Muscle of back (tissue), 11 donors: ENCODE data around the gene ITIH1. TPM values are rescaled to one million over a fixed set of nuclear protein-coding genes. Genes with fewer than 3 reads are reported as not detected.

Source experiments
- DNase-seq, 3 donors: peaks; one replicate each; pipeline versions ENCODE4 v3.0.0 to v3.0.0-alpha.2; 2013
- polyA plus RNA-seq, 10 donors: library from polyadenylated mRNA; unstranded; fragments of 120-200 nt; gene quantifications; one replicate each; pipeline ENCODE4 v1.2.1, GENCODE V29; 2013; ENCODE audit not compliant: insufficient read length in 10 of 10

Gene ITIH1
- polyA plus RNA-seq, 10 donors, result 0.19 to 0.92 (median 0.33) TPM; not detected in 7

DNA sequence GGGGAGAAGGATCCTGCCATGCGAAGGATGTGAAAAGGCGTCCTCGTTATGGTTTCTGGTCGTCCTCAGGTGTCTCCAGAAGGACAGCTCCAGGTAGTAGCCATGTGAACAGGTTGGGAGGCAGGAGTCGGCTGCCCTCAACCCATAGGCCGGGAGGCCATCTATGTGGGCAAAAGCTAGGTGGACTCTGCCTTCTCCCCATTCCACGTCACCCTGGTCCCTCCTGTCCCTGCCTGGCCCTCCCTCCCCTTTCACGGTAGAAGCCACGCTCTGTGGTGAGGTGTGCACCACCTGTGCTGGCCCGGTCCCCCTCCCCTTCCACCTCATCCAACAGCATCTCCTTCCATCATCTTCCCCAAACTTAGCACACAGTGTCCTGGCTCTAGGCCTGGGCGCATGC lies 33.5 kb downstream of the ITIH1 start:
- no peak for DNase-seq

DNA sequence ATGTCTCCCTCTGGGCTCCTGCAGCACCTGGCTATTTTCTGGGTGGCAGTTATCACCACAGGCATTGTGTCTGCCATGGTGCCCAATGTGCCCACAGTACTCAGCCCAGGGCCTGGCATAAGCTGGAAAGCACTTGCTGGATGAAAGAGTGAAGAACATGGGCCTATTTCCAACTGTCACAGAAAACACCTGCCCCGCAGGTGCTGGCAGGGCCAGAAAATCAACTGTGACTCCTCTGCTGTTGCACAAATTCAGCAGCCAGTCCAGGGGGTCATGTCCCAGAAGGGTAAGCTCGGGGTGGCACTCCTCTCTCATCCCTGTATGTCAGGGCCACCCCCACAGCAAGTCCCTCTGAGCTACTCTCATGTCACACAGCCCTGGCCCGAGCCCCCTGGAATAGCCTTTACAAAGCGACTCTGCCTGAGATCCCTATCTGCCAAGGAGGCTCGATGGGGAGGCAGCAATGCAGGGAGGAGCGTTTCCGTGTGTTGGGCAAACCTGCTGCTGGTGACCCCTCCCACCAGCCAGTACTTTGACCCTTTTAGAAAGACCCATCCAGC lies 34.1 kb downstream of the ITIH1 start:
- no peak for DNase-seq

DNA sequence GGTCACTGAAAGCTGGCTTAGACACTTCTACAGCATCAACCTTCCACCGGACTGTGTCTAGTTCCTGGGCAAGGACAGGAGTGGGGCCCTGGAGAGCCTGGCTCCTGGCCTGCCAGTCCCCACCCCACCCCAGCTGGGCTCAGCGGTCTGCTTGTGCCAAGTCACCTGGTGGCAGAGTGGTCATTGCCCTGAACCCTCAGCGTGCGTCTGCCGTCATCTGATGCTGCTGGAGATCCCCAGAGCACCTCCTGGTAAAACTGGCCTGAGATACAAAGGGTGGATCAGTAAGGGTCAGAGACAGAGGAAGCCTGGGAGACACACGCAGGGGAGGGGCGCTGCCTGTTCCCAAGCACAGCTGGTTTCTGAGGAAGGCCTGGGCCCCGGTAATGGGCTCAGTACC lies 36.4 kb downstream of the ITIH1 start:
- no peak for DNase-seq

DNA sequence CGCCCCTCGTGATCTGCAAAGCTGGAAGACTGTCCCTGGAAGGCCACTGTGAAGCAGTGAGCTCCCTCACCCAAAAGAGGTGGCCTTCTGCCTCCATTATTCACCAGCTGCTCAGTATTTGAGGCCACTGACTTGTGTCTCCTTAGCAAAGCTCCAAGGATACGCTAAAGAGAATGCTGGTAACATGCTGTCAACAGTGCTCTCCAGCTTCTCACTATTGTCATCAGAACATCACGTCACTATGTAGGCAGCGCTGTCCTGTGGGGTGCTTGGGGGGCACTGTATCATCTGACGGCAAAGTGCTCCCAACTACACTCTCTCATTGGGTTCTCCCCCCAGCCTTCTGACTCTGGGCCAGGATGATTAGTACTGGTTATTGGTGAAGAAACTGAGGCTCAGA lies 38.8 kb downstream of the ITIH1 start:
- no peak for DNase-seq

DNA sequence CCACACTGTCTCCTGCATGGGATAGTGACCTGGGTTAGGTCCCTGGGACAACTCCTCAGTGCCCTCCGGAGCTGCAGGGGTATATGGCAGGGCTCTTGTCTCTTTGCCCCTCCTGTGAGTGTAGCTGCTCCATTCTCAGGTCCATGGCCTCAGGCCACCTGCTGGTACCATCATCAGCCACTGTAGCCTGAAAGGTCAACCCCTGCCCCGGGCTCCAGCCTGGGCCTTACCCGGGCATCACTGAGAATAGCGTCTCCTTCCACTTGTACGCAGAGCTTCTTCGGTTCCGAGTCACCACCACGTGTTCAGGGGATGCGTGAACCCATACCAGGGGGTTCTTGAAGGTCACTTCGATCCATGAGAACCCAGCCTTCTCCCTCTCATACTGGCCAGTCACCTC lies 39.3 kb downstream of the ITIH1 start:
- DNase-seq, result no peak

DNA sequence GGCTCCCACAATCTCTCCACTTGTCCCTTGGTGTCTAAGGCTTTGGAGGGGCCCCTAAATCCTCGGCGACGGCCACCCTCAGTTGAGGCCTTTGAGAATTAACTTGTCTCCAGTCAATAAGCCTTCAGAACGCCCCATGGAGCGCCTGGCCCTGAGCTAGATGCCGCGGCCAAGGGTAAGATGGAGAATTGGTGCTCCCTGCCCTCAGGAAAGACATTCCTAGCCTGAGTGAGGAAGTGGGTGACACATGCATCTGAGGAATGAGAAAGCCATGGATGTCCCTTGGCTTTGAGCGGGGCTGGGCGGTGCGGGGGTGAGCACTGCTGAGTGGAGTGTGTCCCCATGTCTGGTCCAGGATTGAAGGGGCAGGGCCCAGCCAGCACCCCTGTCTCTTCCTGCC lies 39.8 kb downstream of the ITIH1 start:
- no peak for DNase-seq

DNA sequence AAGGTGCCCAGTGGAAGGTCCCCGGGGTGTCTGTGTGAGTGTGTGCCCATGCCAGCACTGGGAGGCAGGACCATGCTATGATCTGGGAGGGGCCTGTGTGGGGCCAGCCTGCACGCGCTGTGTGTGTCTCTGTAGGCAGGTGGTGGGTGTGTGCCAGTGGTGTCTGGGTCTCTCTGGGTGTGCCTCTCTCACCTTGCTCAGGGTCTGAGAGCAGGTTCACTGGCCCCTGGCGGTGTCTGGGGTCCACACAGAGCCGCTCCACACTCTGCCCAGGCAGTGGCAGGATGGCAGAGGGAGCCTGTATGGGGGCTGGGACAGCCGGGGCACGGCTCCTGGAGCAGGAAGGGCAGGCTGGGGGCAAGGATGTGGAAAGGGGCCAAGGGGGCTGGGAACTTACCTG lies 40.5 kb downstream of the ITIH1 start:
- no peak for DNase-seq

DNA sequence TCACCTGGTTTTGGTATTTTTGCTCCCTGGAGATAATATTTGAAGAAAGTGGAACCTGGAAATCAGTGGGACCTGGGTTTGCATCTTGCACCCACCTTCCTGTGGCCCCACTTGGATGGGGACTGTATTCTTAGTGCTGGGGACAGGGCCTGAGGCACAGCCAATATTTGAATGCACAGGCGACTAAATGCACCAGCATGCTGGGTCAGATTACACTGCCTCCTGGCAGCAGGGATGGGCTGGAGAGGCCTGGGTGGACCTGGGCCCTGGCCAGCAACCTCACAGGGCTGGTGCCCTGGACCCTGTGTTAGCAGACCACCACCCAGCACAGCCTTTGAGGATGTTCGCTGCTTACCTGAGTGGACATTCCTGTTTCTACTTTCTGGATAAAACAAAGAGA lies 42.5 kb downstream of the ITIH1 start:
- DNase-seq, result no peak

DNA sequence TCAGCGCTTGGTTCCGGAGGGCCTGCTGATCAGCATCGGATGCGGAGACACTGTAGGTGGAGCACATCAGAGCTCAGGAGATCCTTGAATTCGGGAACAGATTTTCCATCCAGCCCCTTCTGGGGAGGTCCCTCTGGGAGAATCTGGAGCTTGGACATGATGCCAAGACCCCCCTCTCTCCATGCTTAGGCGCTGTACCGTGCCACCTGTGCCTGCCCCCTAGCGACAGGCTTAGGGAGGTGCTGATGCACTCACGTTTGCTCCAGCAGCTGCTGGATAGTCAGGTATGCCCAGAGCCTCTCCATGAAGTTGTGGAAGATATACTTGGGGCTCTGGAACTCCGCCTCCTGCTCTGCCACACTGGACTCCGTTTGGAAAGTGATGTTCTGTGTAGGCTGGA lies 43.3 kb downstream of the ITIH1 start:
- no peak for DNase-seq

DNA sequence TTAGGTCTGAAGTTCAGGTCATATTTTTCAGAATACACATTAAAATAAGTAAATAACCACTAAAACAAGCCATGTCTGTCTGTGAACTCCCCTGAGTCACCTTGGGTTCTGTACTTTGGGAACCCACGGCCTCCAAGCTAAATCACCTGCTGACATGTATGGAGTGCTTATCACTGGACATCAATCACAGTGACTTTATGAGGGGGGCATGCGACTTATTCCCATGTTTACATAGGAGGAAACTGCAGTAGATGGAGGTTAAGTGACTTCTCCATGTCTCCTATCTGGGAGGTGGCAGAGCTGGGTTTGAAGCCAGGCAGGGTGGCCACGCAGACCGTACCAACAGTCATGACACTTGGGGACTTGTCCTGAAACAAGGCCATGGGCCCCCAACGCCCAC lies 45.0 kb downstream of the ITIH1 start:
- DNase-seq, result no peak

DNA sequence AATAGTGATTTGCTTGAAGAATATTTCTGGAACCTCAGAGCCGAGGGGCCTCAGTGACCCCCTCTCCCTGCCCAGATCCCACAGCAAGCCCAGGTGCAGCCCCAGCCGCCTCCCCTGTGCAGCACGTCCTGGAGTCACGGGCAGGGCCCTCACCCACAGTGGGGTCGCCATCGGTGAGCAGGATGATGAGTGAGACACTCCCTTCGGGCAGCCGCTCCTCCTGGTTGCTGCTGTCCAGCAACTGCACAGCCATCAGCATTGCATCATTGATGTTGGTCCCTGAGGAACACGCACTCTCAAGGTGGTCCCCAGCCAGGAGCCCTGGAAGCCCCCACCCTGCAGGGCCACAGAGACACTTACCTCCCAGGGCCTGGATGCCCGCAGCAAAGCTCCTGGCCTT lies 46.6 kb downstream of the ITIH1 start:
- no peak for DNase-seq

DNA sequence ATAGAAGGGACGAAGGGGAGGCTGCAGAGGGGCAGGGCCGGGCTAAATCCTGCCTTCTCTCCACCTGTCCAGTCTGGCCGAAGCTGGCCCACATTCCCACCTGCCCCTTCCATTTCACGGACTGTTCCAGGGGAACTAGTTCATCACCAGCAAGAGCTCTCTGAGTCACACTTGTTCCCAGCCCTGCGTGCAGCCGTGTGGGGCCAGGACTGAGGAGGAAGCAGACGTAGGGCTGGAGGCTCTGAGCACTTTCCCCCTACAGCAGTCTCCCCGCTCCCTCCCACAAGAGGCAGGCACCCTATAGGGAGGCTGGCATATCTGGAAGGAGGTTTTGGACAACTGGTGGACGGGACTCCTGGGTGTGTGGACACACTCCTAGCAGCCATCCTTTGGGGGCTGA lies 50.0 kb downstream of the ITIH1 start:
- DNase-seq, result no peak

DNA sequence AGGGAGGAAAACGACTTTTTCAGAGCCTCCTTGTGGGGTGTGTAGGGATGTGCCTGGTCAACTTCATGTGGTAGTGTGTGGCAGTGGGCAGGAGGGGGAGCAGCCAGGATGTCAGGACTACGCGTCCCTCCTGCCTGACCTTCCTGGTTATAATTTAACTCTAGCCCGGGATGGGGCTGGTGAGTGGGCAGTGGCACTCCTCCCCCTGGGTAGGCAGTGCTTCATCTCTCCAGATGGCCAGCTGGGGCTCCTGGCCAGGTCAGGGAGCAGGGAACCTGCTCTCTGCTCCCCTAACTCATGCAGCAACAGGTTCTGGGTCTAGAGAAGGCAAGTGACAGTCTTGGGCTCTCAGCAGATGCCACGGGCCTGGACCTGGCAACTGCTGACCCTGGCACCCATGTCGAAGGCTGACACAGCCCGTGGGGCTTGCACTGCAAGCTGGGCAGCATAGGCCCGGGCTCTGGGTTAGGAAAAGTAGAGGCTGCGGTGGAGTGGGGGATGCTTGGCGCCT lies 50.5 kb downstream of the ITIH1 start:
- no peak for DNase-seq

DNA sequence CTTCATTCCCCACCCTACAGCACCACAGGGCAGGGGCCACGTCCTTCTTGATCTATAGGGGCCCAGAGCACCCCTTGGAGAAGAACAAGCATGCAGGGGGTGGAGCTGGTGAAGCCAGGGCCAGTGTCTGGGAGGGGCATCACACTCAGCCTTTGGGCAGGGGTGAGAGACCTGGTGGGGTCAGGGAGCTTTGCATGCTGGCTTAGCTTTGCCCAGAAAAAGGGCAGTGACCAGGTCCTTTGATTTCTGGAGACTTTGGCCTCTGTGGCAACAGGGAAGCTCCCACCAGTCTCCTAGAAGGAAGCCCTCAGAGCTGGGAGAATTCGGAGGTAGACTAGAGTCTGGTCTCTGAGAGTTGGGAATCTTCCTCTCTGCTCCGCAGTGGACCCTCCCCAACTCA lies 52.1 kb downstream of the ITIH1 start:
- DNase-seq, result no peak

DNA sequence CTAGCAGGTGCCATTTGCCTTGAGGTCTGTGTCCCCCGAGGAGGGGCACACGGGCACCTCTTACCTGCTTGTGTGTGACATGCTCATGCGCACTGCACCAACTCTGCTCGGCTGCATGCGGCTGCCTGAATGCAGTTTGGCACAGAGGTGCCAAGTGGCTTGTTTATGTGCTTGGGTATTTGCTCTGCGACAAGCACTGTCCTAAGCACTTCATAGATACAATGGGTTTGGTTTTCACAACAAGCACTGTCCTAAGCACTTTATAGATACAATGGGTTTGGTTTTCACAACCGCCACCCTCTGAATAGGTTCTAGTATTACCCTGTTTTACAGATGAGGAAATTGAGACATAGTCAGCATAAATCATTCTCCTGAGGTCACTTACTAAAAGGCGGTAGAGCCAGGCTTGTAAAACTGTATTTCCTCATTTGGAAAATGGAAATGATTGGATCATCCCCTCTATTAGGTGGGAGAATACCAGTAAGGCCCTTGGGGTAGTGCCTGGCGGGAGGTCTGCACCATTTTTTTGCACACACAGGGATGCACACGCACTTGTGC lies 52.6 kb downstream of the ITIH1 start:
- DNase-seq, result no peak

DNA sequence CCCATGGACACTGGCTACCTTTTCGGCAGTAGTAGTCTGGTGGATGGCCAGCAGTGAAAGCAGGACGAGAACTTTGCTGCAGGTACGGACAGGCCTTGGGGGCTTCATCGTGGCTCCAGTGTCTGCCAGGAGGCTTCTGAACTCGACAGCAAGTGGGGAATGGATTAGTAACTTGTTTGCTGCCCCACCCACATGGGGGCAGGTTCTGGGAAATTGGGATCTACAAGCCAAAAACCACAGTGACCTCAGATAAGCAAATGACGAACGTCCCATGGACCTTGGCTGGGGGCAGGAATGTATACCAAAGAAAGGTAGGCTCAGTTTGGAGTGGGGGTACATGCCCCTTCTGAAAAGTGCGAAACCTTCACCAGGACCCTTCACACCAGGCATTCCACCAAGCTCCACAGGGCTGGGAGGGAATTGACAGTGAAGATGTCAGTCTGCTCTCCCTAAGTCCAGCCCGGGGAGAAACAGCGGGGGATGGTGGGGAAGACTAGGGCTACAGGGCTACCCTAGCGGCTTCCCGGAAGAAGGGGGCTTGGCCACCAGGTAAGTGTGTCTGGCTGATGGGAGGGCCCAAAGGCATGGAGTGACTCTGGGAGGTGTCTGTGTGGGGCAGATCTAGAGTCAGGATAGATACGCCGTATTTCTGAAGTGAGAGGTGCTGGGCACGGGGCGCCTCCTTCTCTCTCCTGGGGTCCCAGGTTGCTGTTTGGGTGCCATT lies 53.3 kb downstream of the ITIH1 start, which contains the start of gene ITIH4:
ITIH4 (minus strand) TSS at position 138 of the 724 bp plus-strand sequence; CDS start at position 108, 30 bp downstream.
- no peak for DNase-seq

DNA sequence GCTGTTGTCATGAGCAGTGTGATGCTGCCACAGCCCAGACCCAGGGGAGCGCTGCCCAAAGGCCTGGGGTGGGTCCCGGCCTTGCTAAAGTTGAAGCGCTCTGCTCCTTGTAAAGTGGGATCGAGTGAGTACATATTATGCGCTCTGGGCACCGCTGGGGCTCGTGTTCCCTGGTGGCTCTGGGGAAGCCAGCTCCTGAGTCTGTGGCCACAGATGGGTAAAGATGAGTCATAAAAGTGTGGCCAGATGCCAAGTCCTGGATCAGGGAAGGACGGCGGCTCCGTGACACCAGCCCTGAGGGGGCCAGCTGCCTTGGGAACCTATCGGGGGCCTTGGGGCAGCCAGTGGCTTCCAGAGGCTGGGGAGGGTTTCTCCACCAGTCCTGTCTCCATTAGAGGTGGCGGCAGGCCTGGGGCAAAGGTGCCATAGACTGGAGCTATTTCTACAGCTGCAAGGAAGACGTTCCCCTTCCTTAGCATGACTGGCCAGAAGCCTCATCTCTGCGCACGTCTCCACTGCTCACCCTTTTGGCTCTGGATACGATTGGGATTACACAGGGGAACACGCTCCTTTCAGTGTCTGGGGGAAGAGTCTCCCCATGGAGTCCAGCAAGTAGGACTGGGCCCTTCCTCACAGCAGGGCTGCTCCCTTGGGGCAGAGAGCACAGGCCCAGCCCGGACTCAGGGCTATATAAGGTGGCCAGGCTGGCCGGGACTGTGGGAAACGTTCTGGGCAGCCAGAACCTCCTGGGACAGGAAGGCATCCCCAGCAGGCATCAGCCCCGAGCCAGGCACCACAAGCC lies 54.3 kb downstream of the ITIH1 start:
- peak; percentile 52 to 61 (median 59) for DNase-seq

DNA sequence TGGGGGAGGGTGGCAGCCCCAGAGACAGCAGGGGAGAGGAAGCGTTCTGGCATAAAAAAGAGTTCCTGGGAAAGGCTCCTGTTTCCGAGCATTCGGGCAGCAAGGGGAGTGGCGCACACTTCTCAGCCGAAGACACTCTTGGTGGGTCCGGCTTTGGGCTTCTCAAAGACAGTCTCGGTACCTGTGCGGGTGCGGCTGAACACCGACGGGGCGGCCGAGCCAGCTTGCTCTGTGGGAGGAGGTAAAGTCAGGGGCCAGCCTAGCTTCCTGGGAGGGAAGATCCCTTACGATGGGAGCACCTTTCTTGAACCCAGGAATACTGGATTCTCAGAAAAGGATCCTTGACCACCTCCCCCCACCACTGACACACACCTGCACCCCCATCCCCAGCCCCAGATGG lies 55.8 kb downstream of the ITIH1 start:
- DNase-seq, result no peak

DNA sequence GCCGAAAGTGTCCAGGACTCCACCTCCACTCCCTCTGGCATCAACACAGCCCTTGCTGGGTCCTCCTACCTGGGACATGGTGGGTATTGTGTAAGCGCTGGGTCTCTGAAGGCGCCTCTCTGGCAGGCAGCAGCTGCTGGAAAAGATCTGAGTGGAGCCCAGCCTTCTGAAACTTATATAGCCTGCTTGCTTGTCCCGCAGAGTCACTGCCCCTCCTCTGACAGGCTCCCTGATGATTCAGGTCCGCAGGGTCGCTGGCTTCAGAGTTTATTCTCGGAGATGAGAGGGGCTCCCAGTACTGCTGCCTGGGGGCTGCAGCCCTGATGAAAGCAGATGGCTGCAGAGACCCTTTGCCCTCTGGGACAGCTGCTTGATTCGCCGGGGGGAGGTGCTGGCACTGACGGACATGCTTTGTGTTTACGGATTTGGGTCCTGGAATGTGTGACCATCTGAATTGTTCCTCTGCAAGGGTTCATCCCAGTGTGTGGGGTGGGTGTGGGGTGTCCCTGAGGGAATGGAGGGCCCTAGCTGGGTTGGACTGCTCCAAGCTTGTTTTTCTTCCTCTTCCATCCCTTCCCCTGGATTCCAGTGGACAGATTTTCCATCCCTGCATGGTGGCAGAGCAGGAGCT lies 57.6 kb downstream of the ITIH1 start, which contains the start of gene MUSTN1:
MUSTN1 (minus strand) TSS at position 149 of the 631 bp plus-strand sequence; CDS start at position 78, 71 bp downstream.
- DNase-seq, result peak; percentile 54 to 83 (median 62)

DNA sequence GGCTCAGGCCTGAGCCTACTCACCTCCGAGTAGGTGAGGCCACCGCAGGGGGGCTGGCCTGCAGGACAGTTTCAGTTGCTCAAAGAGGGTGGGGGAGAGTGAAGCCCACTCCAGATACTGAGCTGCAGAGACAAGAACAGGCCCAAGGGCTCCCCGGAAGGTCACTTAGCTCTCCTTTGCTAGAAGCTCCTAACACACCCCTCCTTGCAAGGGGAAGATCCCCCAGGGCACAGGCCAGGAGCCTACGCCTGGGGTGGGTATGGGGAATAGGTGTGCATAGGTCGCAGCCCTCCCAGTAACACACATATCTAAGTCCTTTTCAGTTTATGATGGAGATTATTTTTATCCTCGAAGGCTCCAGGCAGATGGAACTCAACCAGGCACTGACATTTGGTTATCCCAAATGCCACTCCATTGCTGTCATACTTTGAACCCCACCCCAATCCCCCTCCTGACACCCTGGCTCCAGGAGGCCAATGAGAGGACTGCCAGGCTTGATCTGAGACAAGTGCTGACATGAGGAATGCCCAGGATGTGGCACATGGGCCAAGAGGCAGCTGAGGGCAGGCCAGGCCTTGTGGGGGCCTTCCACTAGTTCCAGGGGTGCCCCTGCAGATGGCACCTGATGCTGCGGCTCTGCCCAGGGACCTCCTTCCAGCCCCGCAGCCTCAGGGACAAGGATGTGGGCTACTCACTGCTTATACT lies 58.5 kb downstream of the ITIH1 start:
- peak; percentile 41 to 68 (median 46) for DNase-seq

DNA sequence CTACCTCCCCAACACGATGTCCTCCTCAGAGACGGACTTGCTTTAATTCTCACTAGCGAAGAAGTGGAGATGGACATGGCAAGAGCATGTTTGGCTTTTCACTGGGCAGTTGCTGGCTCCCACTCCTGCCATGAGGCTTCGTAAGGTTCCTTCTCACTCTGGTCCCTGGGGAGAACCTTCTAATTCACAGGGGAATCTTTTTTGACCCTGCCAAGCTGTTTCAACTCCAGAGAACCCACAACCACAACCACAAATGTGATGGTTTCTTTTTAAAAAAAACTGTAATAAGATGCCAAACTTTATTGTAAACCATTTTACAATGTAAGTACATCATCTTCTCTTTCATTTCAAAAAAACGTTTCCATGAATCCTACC lies 59.1 kb downstream of the ITIH1 start:
- no peak for DNase-seq
